Natural killer cell (primary cell): ENCODE measurements around the gene STARD3. TPM values are rescaled to one million over a fixed set of nuclear protein-coding genes. Genes with fewer than 3 reads are reported as not detected.

ENCODE experiments used
- ATAC-seq, 3 donors: fragments of 150-1000 bp in 2 of 3; fragments of 200-7000 bp in 1 of 3; cut with Tn5 transposase; 1 replicate in 1 of 3; 2 replicates in 2 of 3; pipeline ENCODE4 v1.10.0; 2021; ENCODE audit warnings: mild to moderate bottlenecking in 2 of 3, moderate library complexity in 2 of 3
- DNase-seq, 2 donors: peaks; one replicate each; pipeline versions ENCODE4 v3.0.0 to v3.0.0-alpha.2; 2013 to 2021; ENCODE audit warnings: mixed read lengths in 1 of 2
- H3K27ac ChIP-seq: one replicate; pipeline ENCODE4 v1.5.1; 2013; ENCODE audit warnings: mild to moderate bottlenecking, low read length
- H3K27me3 ChIP-seq: one replicate; pipeline ENCODE4 v1.6.1; 2013; ENCODE audit warnings: low read length; ENCODE audit not compliant: control insufficient read depth, insufficient read depth
- H3K36me3 ChIP-seq: one replicate; pipeline ENCODE4 v1.6.1; 2013; ENCODE audit warnings: low read length; ENCODE audit not compliant: control insufficient read depth, insufficient read depth
- H3K4me1 ChIP-seq: one replicate; pipeline ENCODE4 v1.6.1; 2013; ENCODE audit warnings: low read length; ENCODE audit not compliant: control insufficient read depth, insufficient read depth
- H3K4me3 ChIP-seq: one replicate; pipeline ENCODE4 v1.5.1; 2013; ENCODE audit warnings: low read length
- H3K9me3 ChIP-seq: one replicate; pipeline ENCODE4 v1.6.1; 2013; ENCODE audit warnings: low read length; ENCODE audit not compliant: control insufficient read depth, insufficient read depth
- H3K27ac Mint-ChIP-seq, 2 donors: one replicate each; pipeline ENCODE4 v1.8.0; 2022; ENCODE audit warnings: mild to moderate bottlenecking in 2 of 2, mixed read lengths in 2 of 2, moderate library complexity in 1 of 2
- H3K27me3 Mint-ChIP-seq, 2 donors: one replicate each; pipeline ENCODE4 v1.8.0; 2022; ENCODE audit warnings: low read depth in 2 of 2, mixed read lengths in 2 of 2
- H3K36me3 Mint-ChIP-seq: one replicate; pipeline ENCODE4 v1.8.0; 2022; ENCODE audit warnings: mixed read lengths
- H3K4me1 Mint-ChIP-seq, 2 donors: one replicate each; pipeline ENCODE4 v1.8.0; 2022; ENCODE audit warnings: mixed read lengths in 2 of 2
- H3K4me3 Mint-ChIP-seq: one replicate; pipeline ENCODE4 v1.8.0; 2022; ENCODE audit warnings: mild to moderate bottlenecking, moderate library complexity, mixed read lengths
- H3K9me3 Mint-ChIP-seq, 2 donors: one replicate each; pipeline ENCODE4 v1.8.0; 2022; ENCODE audit warnings: mixed read lengths in 2 of 2
- CTCF ChIP-seq: fragments of 200-600 bp; IDR thresholded peaks from one replicate; pipeline ENCODE4 v1.8.0; 2022; ENCODE audit warnings: antibody characterized with exemption
- WGBS: methylation state at CpG from one replicate; pipeline ENCODE4 v1.1.7; 2013; ENCODE audit warnings: missing lambda C conversion rate; ENCODE audit not compliant: insufficient coverage; 5-methylcytosine and 5-hydroxymethylcytosine counted together
- intact Hi-C: fragments of 100-400 bp; cut with micrococcal nuclease; formaldehyde crosslinking; loops from one replicate; pipeline ENCODE4 v1.14.2; 2022
- total RNA-seq, 4 donors: library from RNA; stranded (reverse); fragments of 120-200 nt in 1 of 4; gene quantifications; one replicate each; pipeline versions ENCODE4 v1.2.3 to v1.2.4, GENCODE V29; 2013 to 2022

Gene STARD3
- total RNA-seq, 3 donors from 2014 or later (not counting 1 experiment from before 2014, with no cell fraction given) = 97.1 to 115 (median 105) TPM

DNA sequence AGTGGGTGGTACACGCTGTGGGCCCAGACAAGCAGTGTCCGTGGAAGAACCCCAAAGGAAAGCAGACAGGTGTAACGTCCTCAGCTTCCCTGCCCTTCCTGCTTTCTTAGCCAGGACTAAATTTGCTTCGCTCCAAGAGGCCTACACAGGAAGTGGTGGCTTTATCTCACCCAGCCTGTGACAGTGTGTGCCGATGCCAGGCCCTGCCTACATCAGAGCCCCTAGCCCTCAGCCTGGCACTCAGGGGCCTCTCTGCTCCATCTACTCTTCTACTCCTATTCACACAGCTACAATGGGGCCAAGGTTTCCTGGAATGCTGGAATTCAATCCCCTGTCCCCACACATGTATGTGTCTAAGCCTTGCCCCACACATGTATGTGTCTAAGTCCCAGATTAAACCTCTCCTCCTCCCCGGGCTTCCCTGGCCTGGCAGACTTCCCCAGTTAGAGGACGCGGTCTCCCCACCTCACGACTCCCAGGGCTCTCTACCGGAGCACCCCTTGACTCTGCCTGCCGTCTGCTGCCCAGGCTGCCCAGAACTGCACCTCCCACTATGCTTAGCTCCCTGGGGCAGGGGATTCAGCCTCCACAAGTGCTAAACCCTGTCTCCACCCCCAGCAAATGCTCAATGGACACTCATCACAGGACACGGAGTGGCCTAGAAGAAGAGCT, 42.7 kb downstream of the STARD3 start:
- intact Hi-C loops = loop anchor here (5.0 to 10.0 kb wide), 2 partner anchors 42 to 55 kb away; partner anchors contain the start of genes GRB7, MIEN1 and STARD3
- Histone ChIP-seq H3K36me3 (peaks cover 8% of the 10 kb centered on the region), H3K27ac (peak overlapping the region; percentile 76), H3K27me3 (no peaks in the 10 kb centered on the region), H3K4me3 (no peak overlapping the region), H3K9me3 (no peaks in the 10 kb centered on the region), H3K4me1 (peaks cover 64% of the 10 kb centered on the region)
- Mint-ChIP-seq H3K9me3 (no peaks in the 10 kb centered on the region), H3K4me1 (peaks cover 56 to 66% of the 10 kb centered on the region in 2 donors), H3K4me3 (peak overlapping the region; percentile 69), H3K27ac (peak overlapping the region; percentile 95 to 98), H3K36me3 (no peaks in the 10 kb centered on the region), H3K27me3 (no peaks in the 10 kb centered on the region)
- ATAC-seq (peak; percentile 69 to 72 (median 72)), DNase-seq (peak in 1 of 2 donors; percentile 78)
- WGBS = 31% methylated on average over 12 of the region's 12 CpGs
- TF ChIP-seq CTCF = no peak

GRCh38 chr17:39683295-39683939, 46.5 kb downstream of the STARD3 start:
- DNase-seq (no peak), ATAC-seq (no peak)
- Mint-ChIP-seq H3K36me3 (no peaks in the 10 kb centered on the region), H3K4me3 (no peak overlapping the region), H3K9me3 (no peaks in the 10 kb centered on the region), H3K4me1 (peaks cover 49 to 53% of the 10 kb centered on the region in 2 donors), H3K27me3 (no peaks in the 10 kb centered on the region), H3K27ac (peak overlapping the region in 1 of 2 donors; percentile 2)
- H3K27me3 ChIP-seq = no peaks in the 10 kb centered on the region
- H3K4me1 ChIP-seq = peaks cover 37% of the 10 kb centered on the region
- no peak overlapping the region for H3K4me3 ChIP-seq
- 97% methylated on average over 8 of the region's 9 CpGs for WGBS
- H3K9me3 ChIP-seq = no peaks in the 10 kb centered on the region
- TF ChIP-seq CTCF = no peak
- H3K36me3 ChIP-seq = peaks cover 10% of the 10 kb centered on the region
- intact Hi-C loops = no loop called here
- no peak overlapping the region for H3K27ac ChIP-seq

- Histone ChIP-seq H3K27ac (no peak overlapping the region), H3K36me3 (peaks cover 10% of the 10 kb centered on the region), H3K4me1 (peaks cover 32% of the 10 kb centered on the region), H3K27me3 (no peaks in the 10 kb centered on the region), H3K4me3 (no peak overlapping the region), H3K9me3 (no peaks in the 10 kb centered on the region)
- no peak overlapping the region for H3K4me3 Mint-ChIP-seq
- H3K9me3 Mint-ChIP-seq = no peaks in the 10 kb centered on the region
- 92% methylated on average over 12 of the region's 12 CpGs for WGBS
- TF ChIP-seq CTCF = no peak
- intact Hi-C loops = no loop called here
- ATAC-seq (no peak), DNase-seq (no peak)
- no peaks in the 10 kb centered on the region for H3K36me3 Mint-ChIP-seq
- H3K4me1 Mint-ChIP-seq = peaks cover 46 to 49% of the 10 kb centered on the region in 2 donors
- no peak overlapping the region for H3K27ac Mint-ChIP-seq
- H3K27me3 Mint-ChIP-seq = no peaks in the 10 kb centered on the region
Measured at GRCh38 chr17:39684369-39685192, 47.6 kb downstream of the STARD3 start.
